Trophoblast cell (in vitro differentiated cells and primary cell): Measurements from ENCODE around the gene WDR45B.

Experiments
- DNase-seq, 2 donors: peaks; one replicate each; pipeline ENCODE4 v3.0.0-alpha.2; 2016
- H2AFZ ChIP-seq: 2 replicates; pipeline ENCODE4 v1.6.1; 2013; ENCODE audit warnings: low read length, moderate library complexity, mild to moderate bottlenecking; ENCODE audit not compliant: insufficient read depth, poor library complexity
- H2AK5ac ChIP-seq: 2 replicates; pipeline ENCODE4 v1.6.1; 2013; ENCODE audit warnings: mild to moderate bottlenecking, low read length
- H2BK120ac ChIP-seq: 2 replicates; pipeline ENCODE4 v1.6.1; 2013; ENCODE audit warnings: low read length, mild to moderate bottlenecking, moderate library complexity; ENCODE audit not compliant: insufficient read depth, poor library complexity
- H2BK12ac ChIP-seq: 2 replicates; pipeline ENCODE4 v1.6.1; 2013; ENCODE audit warnings: mild to moderate bottlenecking, low read length, moderate library complexity
- H2BK5ac ChIP-seq: 2 replicates; pipeline ENCODE4 v1.6.1; 2013; ENCODE audit warnings: low read length, low read depth, moderate library complexity, mild to moderate bottlenecking; ENCODE audit not compliant: poor library complexity
- H3K14ac ChIP-seq: 2 replicates; pipeline ENCODE4 v1.6.1; 2013; ENCODE audit warnings: mild to moderate bottlenecking, low read length
- H3K18ac ChIP-seq: 2 replicates; pipeline ENCODE4 v1.6.1; 2013; ENCODE audit warnings: mild to moderate bottlenecking, low read length
- H3K23ac ChIP-seq: 2 replicates; pipeline ENCODE4 v1.6.1; 2013; ENCODE audit warnings: low read length
- H3K27ac ChIP-seq: 2 replicates; pipeline ENCODE4 v1.5.1; 2013; ENCODE audit warnings: low read depth, mild to moderate bottlenecking, inconsistent platforms, low read length, moderate library complexity
- H3K27me3 ChIP-seq: 2 replicates; pipeline ENCODE4 v1.6.1; 2013; ENCODE audit warnings: inconsistent platforms, mild to moderate bottlenecking, low read length, moderate library complexity; ENCODE audit not compliant: insufficient read depth
- H3K36me3 ChIP-seq, 2 experiments: 1 replicate in 1 of 2; 2 replicates in 1 of 2; pipeline ENCODE4 v1.6.1; 2013; ENCODE audit warnings: low read length in 2 of 2, mild to moderate bottlenecking in 2 of 2, moderate library complexity in 1 of 2; ENCODE audit not compliant: insufficient read depth in 2 of 2, control insufficient read depth in 1 of 2
- H3K4ac ChIP-seq: 2 replicates; pipeline ENCODE4 v1.6.1; 2013; ENCODE audit warnings: low read depth, mild to moderate bottlenecking, low read length, moderate library complexity
- H3K4me1 ChIP-seq, 2 experiments: 1 replicate in 1 of 2; 2 replicates in 1 of 2; pipeline ENCODE4 v1.6.1; 2013; ENCODE audit warnings: low read length in 2 of 2, mild to moderate bottlenecking in 2 of 2, moderate library complexity in 1 of 2; ENCODE audit not compliant: insufficient read depth in 2 of 2, control insufficient read depth in 1 of 2
- H3K4me2 ChIP-seq: 2 replicates; pipeline ENCODE4 v1.6.1; 2013; ENCODE audit warnings: inconsistent platforms, mild to moderate bottlenecking, low read length, moderate library complexity
- H3K4me3 ChIP-seq: 2 replicates; pipeline ENCODE4 v1.5.1; 2013; ENCODE audit warnings: mild to moderate bottlenecking, low read depth, low read length, inconsistent platforms
- H3K79me1 ChIP-seq: one replicate; pipeline ENCODE4 v1.6.1; 2013; ENCODE audit warnings: low read length
- H3K79me2 ChIP-seq: 2 replicates; pipeline ENCODE4 v1.6.1; 2013; ENCODE audit warnings: low read length, mild to moderate bottlenecking; ENCODE audit not compliant: control insufficient read depth, insufficient read depth, poor library complexity
- H3K9ac ChIP-seq: 2 replicates; pipeline ENCODE4 v1.6.1; 2013; ENCODE audit warnings: mild to moderate bottlenecking, low read length
- H3K9me3 ChIP-seq: 2 replicates; pipeline ENCODE4 v1.6.1; 2013; ENCODE audit warnings: low read depth, mild to moderate bottlenecking, control low read depth, inconsistent platforms, low read length; ENCODE audit not compliant: insufficient read depth
- H4K12ac ChIP-seq: 2 replicates; pipeline ENCODE4 v1.6.1; 2013; ENCODE audit warnings: low read depth, mild to moderate bottlenecking, low read length, moderate library complexity
- H4K8ac ChIP-seq: 2 replicates; pipeline ENCODE4 v1.6.1; 2013; ENCODE audit warnings: low read depth, mild to moderate bottlenecking, low read length, moderate library complexity
- H4K91ac ChIP-seq: one replicate; pipeline ENCODE4 v1.6.1; 2013; ENCODE audit warnings: low read depth, mild to moderate bottlenecking, low read length, moderate library complexity
- WGBS: extraction: QIAGEN DNeasy Blood & Tissue Kit; methylation state at CpG from one replicate; pipeline ENCODE4 v1.1.7; 2013; ENCODE audit warnings: missing lambda C conversion rate; ENCODE audit not compliant: insufficient read length, insufficient coverage; ENCODE audit errors: extremely low coverage; 5-methylcytosine and 5-hydroxymethylcytosine counted together

Gene WDR45B

GRCh38 chr17:82662711-82663261 lies 14.5 kb upstream of the WDR45B start:
- no peak overlapping the region for H4K91ac ChIP-seq
- H3K9ac ChIP-seq: no peak overlapping the region
- peaks cover 13% of the 10 kb centered on the region for H3K9me3 ChIP-seq
- no peak overlapping the region for H3K18ac ChIP-seq
- H3K27ac ChIP-seq: no peak overlapping the region
- H2AFZ ChIP-seq: no peak overlapping the region
- H2AK5ac ChIP-seq: no peak overlapping the region
- H3K4me1 ChIP-seq: no peaks in the 10 kb centered on the region
- no peak overlapping the region for H4K12ac ChIP-seq
- H3K4ac ChIP-seq: no peak overlapping the region
- no peaks in the 10 kb centered on the region for H3K79me1 ChIP-seq
- no peaks in the 10 kb centered on the region for H3K79me2 ChIP-seq
- H3K23ac ChIP-seq: no peak overlapping the region
- H3K27me3 ChIP-seq: no peaks in the 10 kb centered on the region
- DNase-seq: no peak
- H3K4me2 ChIP-seq: no peak overlapping the region
- no CpG with 5 or more reads among the region's 20 CpGs for WGBS
- H3K4me3 ChIP-seq: no peak overlapping the region
- H4K8ac ChIP-seq: no peak overlapping the region
- H2BK120ac ChIP-seq: no peak overlapping the region
- no peaks in the 10 kb centered on the region for H3K36me3 ChIP-seq
- no peak overlapping the region for H3K14ac ChIP-seq
- H2BK12ac ChIP-seq: no peak overlapping the region
- no peak overlapping the region for H2BK5ac ChIP-seq

GRCh38 chr17:82661717-82662683 lies 13.8 kb upstream of the WDR45B start:
- Histone ChIP-seq H4K12ac (no peak overlapping the region), H3K9me3 (peaks cover 13% of the 10 kb centered on the region), H4K91ac (no peak overlapping the region), H3K27ac (no peak overlapping the region), H3K4me3 (no peak overlapping the region), H2BK12ac (no peak overlapping the region), H3K23ac (no peak overlapping the region), H2AK5ac (no peak overlapping the region), H3K4me1 (no peaks in the 10 kb centered on the region), H3K4me2 (no peak overlapping the region), H3K14ac (no peak overlapping the region), H2AFZ (no peak overlapping the region), H3K27me3 (no peaks in the 10 kb centered on the region), H3K79me1 (no peaks in the 10 kb centered on the region), H3K9ac (no peak overlapping the region), H3K79me2 (no peaks in the 10 kb centered on the region), H3K36me3 (no peaks in the 10 kb centered on the region), H2BK120ac (no peak overlapping the region), H3K18ac (no peak overlapping the region), H3K4ac (no peak overlapping the region), H2BK5ac (no peak overlapping the region), H4K8ac (no peak overlapping the region)
- no peak for DNase-seq
- no CpG with 5 or more reads among the region's 31 CpGs for WGBS

GRCh38 chr17:82659886-82660285 lies 11.6 kb upstream of the WDR45B start:
- Histone ChIP-seq H3K4me1 (no peaks in the 10 kb centered on the region), H2BK5ac (no peak overlapping the region), H3K9me3 (peaks cover 13% of the 10 kb centered on the region), H3K18ac (no peak overlapping the region), H3K4me3 (peak overlapping the region; percentile 45), H3K14ac (no peak overlapping the region), H4K91ac (no peak overlapping the region), H3K79me1 (no peaks in the 10 kb centered on the region), H2BK12ac (no peak overlapping the region), H3K23ac (no peak overlapping the region), H3K4me2 (no peak overlapping the region), H2BK120ac (no peak overlapping the region), H3K9ac (no peak overlapping the region), H3K36me3 (no peaks in the 10 kb centered on the region), H3K27me3 (no peaks in the 10 kb centered on the region), H3K4ac (no peak overlapping the region), H2AFZ (no peak overlapping the region), H4K12ac (no peak overlapping the region), H4K8ac (no peak overlapping the region), H2AK5ac (no peak overlapping the region), H3K27ac (no peak overlapping the region), H3K79me2 (no peaks in the 10 kb centered on the region)
- DNase-seq: no peak
- WGBS: no CpG with 5 or more reads among the region's 15 CpGs

- H3K79me2 ChIP-seq: no peaks in the 10 kb centered on the region
- H3K14ac ChIP-seq: no peak overlapping the region
- H3K79me1 ChIP-seq: no peaks in the 10 kb centered on the region
- no peak overlapping the region for H4K12ac ChIP-seq
- no peak overlapping the region for H3K4me2 ChIP-seq
- no peak overlapping the region for H3K18ac ChIP-seq
- no peak overlapping the region for H3K9ac ChIP-seq
- peaks cover 13% of the 10 kb centered on the region for H3K9me3 ChIP-seq
- no peak for DNase-seq
- H2AFZ ChIP-seq: no peak overlapping the region
- no peak overlapping the region for H2BK120ac ChIP-seq
- H3K36me3 ChIP-seq: no peaks in the 10 kb centered on the region
- H4K91ac ChIP-seq: no peak overlapping the region
- no peak overlapping the region for H3K4ac ChIP-seq
- no peaks in the 10 kb centered on the region for H3K27me3 ChIP-seq
- H2BK5ac ChIP-seq: no peak overlapping the region
- no peak overlapping the region for H3K4me3 ChIP-seq
- no CpG with 5 or more reads among the region's 36 CpGs for WGBS
- no peak overlapping the region for H2AK5ac ChIP-seq
- no peak overlapping the region for H3K27ac ChIP-seq
- H4K8ac ChIP-seq: no peak overlapping the region
- H3K4me1 ChIP-seq: no peaks in the 10 kb centered on the region
- no peak overlapping the region for H2BK12ac ChIP-seq
- no peak overlapping the region for H3K23ac ChIP-seq
Measured at GRCh38 chr17:82658796-82659452, 10.7 kb upstream of the WDR45B start.
